Activated naive CD4-positive, alpha-beta T cell treated with anti-CD3 and anti-CD28 coated beads, Interleukin-2, amount 10 ng/mL, durations not matched to agents 7 days and 5 days (primary cell): ENCODE results near the gene ZNF99.
"Not testable (repeated sequence)": the region's sequence is repeated elsewhere in the genome, so short reads cannot be mapped to it uniquely, and the experiment has no call there.

Experiments
- CTCF ChIA-PET: fragments of 350-600 bp; sonication (Branson Sonifier 250); formaldehyde crosslinking; loops from one replicate; lab custom pipeline; 2021; ENCODE audit warnings: antibody characterized with exemption; lab: Charles Lee
- DNase-seq: peaks from one replicate; pipeline ENCODE4 v3.0.0-alpha.2; 2020
- H3K27ac Mint-ChIP-seq: one replicate; pipeline ENCODE4 v1.8.0; 2021; ENCODE audit warnings: mild to moderate bottlenecking, moderate library complexity, mixed read lengths
- H3K27me3 Mint-ChIP-seq: one replicate; pipeline ENCODE4 v1.8.0; 2021; ENCODE audit warnings: mild to moderate bottlenecking, mixed read lengths
- H3K36me3 Mint-ChIP-seq: one replicate; pipeline ENCODE4 v1.8.0; 2021; ENCODE audit warnings: mixed read lengths
- H3K4me1 Mint-ChIP-seq: one replicate; pipeline ENCODE4 v1.8.0; 2021; ENCODE audit warnings: mixed read lengths
- H3K4me3 Mint-ChIP-seq: one replicate; pipeline ENCODE4 v1.8.0; 2021; ENCODE audit warnings: mild to moderate bottlenecking, moderate library complexity, mixed read lengths
- H3K9me3 Mint-ChIP-seq: one replicate; pipeline ENCODE4 v1.8.0; 2021; ENCODE audit warnings: mixed read lengths

The ZNF99 gene

DNA sequence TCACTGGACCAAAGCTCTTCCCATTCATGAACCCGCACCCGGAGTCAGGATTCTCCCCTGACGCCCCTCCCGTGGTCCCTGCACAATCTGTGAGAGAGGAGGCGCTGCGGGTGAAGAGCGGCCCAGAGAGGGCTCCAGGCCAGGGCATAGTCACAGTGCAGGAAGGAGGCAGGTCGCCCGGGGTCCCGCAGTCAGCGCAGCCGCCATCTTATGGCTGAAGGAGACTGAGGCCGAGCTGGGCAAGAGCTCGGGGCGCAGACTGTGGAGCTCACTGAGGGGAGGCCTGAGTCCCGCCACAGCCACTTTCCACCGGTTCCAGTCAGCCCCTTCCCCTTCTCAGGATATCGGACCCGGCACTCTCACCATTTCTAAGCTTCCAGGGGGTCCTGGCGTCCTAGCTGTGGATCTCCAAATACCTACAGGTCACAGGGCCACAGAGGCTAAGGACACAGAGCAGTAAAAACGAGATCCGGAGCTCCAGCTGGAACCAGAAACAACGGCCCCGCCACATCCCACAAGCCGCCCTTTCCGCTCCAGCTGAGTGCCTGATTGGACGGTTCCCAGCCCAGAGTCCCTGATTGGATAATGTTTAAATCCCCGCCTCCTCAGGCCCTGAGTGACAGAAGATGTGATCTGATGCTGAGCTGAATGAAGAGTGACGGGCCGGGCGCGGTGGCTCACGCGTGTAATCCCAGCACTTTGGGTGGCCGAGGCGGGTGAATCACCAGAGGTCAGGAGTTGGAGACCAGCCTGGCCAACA lies at the start of gene ZNF99:
TSS of gene ZNF99 (minus strand) at position 501 of the 760 bp plus-strand sequence. CDS start at position 366, 135 bp downstream.
- DNase-seq: no peak
- CTCF ChIA-PET: no interaction called here
- Mint-ChIP-seq H3K27me3 (no peaks in the 10 kb centered on the region), H3K27ac (no peak within 1 kb of the TSS), H3K9me3 (peaks cover 23% of the 10 kb centered on the region), H3K4me3 (no peak within 1 kb of the TSS), H3K36me3 (peaks cover 2% of the 10 kb centered on the region), H3K4me1 (no peaks in the 10 kb centered on the region)

- CTCF ChIA-PET: no interaction called here
- H3K27me3 Mint-ChIP-seq: no peaks in the 10 kb centered on the region
- H3K9me3 Mint-ChIP-seq: peaks cover 35% of the 10 kb centered on the region
- no peak for DNase-seq
- H3K27ac Mint-ChIP-seq: no peak within 1 kb of the TSS
- no peak within 1 kb of the TSS for H3K4me3 Mint-ChIP-seq
- H3K4me1 Mint-ChIP-seq: no peaks in the 10 kb centered on the region
- peaks cover 1% of the 10 kb centered on the region for H3K36me3 Mint-ChIP-seq
These were observed 48.2 kb upstream of the ZNF99 start, which contains the start of gene ZNF723 for GRCh38 chr19:22832031-22832762. TSS of gene ZNF723 (plus strand) at chr19:22832291. CDS start at chr19:22832380, 89 bp downstream.

- CTCF ChIA-PET: no interaction called here
- Mint-ChIP-seq H3K36me3 (peaks cover 1% of the 10 kb centered on the region), H3K4me3 (no peak overlapping the region), H3K27ac (no peak overlapping the region), H3K27me3 (no peaks in the 10 kb centered on the region), H3K4me1 (no peaks in the 10 kb centered on the region), H3K9me3 (peaks cover 34% of the 10 kb centered on the region)
- no peak for DNase-seq
These were observed 47.3 kb upstream of the ZNF99 start for GRCh38 chr19:22831211-22831610.

DNA sequence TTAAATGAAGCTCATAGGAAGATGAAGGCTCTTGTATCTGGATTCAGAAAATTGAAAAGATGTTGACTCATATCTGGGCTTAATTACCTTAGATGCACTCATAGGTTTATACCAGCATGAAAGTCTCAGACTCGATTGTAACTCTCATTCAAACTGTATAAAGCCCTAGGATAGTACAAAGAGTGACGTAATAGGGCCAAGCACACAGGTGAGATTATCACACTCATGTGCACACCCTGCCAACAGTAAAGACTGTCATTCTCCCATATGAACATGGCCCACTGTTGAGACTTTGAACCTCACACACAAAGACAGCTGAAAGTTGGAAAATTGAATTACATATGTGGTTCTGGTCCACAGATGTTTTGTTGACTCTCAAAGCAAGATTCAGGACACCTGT lies 30.2 kb upstream of the ZNF99 start:
- Mint-ChIP-seq H3K9me3 (peaks cover 79% of the 10 kb centered on the region), H3K27ac (no peak overlapping the region), H3K27me3 (no peaks in the 10 kb centered on the region), H3K4me3 (no peak overlapping the region), H3K4me1 (no peaks in the 10 kb centered on the region), H3K36me3 (no peaks in the 10 kb centered on the region)
- DNase-seq: no peak
- CTCF ChIA-PET: no interaction called here

GRCh38 chr19:22807061-22807835 lies 23.3 kb upstream of the ZNF99 start:
- Mint-ChIP-seq H3K27ac (no peak overlapping the region), H3K27me3 (no peaks in the 10 kb centered on the region), H3K9me3 (peaks cover 32% of the 10 kb centered on the region), H3K4me3 (no peak overlapping the region), H3K4me1 (no peaks in the 10 kb centered on the region), H3K36me3 (no peaks in the 10 kb centered on the region)
- no peak for DNase-seq
- CTCF ChIA-PET: no interaction called here

- H3K4me3 Mint-ChIP-seq: no peak overlapping the region
- H3K27ac Mint-ChIP-seq: no peak overlapping the region
- H3K9me3 Mint-ChIP-seq: peaks cover 28% of the 10 kb centered on the region
- H3K4me1 Mint-ChIP-seq: no peaks in the 10 kb centered on the region
- no peaks in the 10 kb centered on the region for H3K36me3 Mint-ChIP-seq
- CTCF ChIA-PET: no interaction called here
- no peaks in the 10 kb centered on the region for H3K27me3 Mint-ChIP-seq
- DNase-seq: no peak
These were observed 22.5 kb upstream of the ZNF99 start for GRCh38 chr19:22806418-22806817.

GRCh38 chr19:22797040-22797439 lies 13.1 kb upstream of the ZNF99 start:
- no peaks in the 10 kb centered on the region for H3K27me3 Mint-ChIP-seq
- no peak overlapping the region for H3K27ac Mint-ChIP-seq
- peaks cover 53% of the 10 kb centered on the region for H3K9me3 Mint-ChIP-seq
- DNase-seq: no peak
- H3K4me3 Mint-ChIP-seq: no peak overlapping the region
- H3K36me3 Mint-ChIP-seq: peaks cover 3% of the 10 kb centered on the region
- CTCF ChIA-PET: no interaction called here
- H3K4me1 Mint-ChIP-seq: no peaks in the 10 kb centered on the region

DNA sequence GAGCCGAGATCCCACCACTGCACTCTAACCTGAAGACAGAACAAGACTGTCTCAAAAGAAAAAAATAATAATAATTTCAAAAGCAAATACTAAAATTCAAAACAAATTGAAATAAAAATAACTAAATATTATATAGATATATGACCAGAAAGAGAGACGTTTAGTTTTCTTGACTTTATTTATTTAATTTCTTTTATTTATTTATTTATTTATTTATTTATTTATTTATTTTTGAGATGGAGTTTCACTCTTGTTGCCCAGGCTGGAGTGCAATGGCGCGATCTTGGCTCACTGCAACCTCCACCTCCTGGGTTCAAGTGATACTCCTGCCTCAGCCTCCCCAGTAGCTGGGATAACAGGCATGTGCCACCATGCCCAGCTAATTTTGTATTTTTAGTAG lies 8.9 kb upstream of the ZNF99 start:
- H3K27ac Mint-ChIP-seq, H3K36me3 Mint-ChIP-seq, H3K4me1 Mint-ChIP-seq, H3K27me3 Mint-ChIP-seq, CTCF ChIA-PET, DNase-seq, H3K4me3 Mint-ChIP-seq: not testable (repeated sequence)
- peaks cover 38% of the 10 kb centered on the region for H3K9me3 Mint-ChIP-seq

- no peaks in the 10 kb centered on the region for H3K4me1 Mint-ChIP-seq
- H3K27me3 Mint-ChIP-seq: no peaks in the 10 kb centered on the region
- no peak overlapping the region for H3K4me3 Mint-ChIP-seq
- no peak overlapping the region for H3K27ac Mint-ChIP-seq
- no peaks in the 10 kb centered on the region for H3K36me3 Mint-ChIP-seq
- no peak for DNase-seq
- CTCF ChIA-PET: no interaction called here
- peaks cover 79% of the 10 kb centered on the region for H3K9me3 Mint-ChIP-seq
These were observed 47.9 kb downstream of the ZNF99 start for GRCh38 chr19:22735911-22736645.

GRCh38 chr19:22733691-22734090 lies 50.3 kb downstream of the ZNF99 start:
- Mint-ChIP-seq H3K27me3 (no peaks in the 10 kb centered on the region), H3K4me1 (no peaks in the 10 kb centered on the region), H3K27ac (no peak overlapping the region), H3K4me3 (no peak overlapping the region), H3K36me3 (no peaks in the 10 kb centered on the region), H3K9me3 (peaks cover 76% of the 10 kb centered on the region)
- DNase-seq: no peak
- CTCF ChIA-PET: no interaction called here

GRCh38 chr19:22728214-22728613 lies 55.7 kb downstream of the ZNF99 start:
- H3K27me3 Mint-ChIP-seq, CTCF ChIA-PET, H3K4me3 Mint-ChIP-seq, H3K27ac Mint-ChIP-seq, H3K36me3 Mint-ChIP-seq, DNase-seq, H3K4me1 Mint-ChIP-seq: not testable (repeated sequence)
- H3K9me3 Mint-ChIP-seq: peaks cover 78% of the 10 kb centered on the region

DNA sequence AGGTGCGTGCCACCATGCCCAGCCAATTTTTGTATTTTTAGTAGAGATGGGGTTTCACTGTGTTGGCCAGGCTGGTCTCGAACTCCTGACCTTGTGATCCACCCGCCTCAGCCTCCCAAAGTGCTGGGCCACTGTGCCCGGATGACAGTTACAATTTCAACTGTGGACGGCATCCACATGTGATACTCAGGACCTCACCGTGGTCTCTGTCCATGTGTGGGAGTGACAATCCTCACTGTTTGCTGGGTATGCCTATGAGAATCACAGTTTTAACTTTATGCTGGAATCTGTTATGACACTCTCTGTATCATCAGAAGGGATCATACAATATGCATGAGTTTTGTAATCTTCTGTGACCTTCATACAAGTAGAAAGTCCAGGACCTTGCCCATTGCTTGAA lies 62.4 kb downstream of the ZNF99 start:
- H3K36me3 Mint-ChIP-seq, H3K27ac Mint-ChIP-seq, H3K4me3 Mint-ChIP-seq, H3K4me1 Mint-ChIP-seq, H3K27me3 Mint-ChIP-seq, DNase-seq, CTCF ChIA-PET: not testable (repeated sequence)
- peaks cover 73% of the 10 kb centered on the region for H3K9me3 Mint-ChIP-seq

DNA sequence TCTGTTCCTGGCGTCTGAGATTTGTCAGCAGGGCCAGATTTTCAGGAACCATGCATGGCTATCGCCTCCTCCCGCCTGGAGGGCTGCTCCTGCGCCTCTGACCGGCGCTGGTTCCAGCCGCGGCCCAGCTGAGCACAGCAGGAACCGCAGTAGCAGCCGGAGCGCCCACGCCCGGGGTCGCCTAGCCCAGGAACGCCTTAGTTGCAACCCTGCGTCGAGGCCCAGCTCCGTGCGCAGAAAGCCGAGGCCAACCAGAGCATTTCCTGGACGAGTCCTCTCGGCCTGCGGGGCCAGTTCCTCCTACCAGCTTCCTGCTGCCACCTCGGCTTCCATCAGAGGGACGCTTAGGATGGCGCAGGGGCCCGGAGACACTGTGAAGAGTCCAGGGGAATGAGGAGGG lies 75.0 kb downstream of the ZNF99 start:
- Mint-ChIP-seq H3K4me3 (no peak overlapping the region), H3K27ac (no peak overlapping the region), H3K4me1 (no peaks in the 10 kb centered on the region), H3K27me3 (no peaks in the 10 kb centered on the region), H3K36me3 (no peaks in the 10 kb centered on the region), H3K9me3 (peaks cover 23% of the 10 kb centered on the region)
- no peak for DNase-seq
- CTCF ChIA-PET: no interaction called here

DNA sequence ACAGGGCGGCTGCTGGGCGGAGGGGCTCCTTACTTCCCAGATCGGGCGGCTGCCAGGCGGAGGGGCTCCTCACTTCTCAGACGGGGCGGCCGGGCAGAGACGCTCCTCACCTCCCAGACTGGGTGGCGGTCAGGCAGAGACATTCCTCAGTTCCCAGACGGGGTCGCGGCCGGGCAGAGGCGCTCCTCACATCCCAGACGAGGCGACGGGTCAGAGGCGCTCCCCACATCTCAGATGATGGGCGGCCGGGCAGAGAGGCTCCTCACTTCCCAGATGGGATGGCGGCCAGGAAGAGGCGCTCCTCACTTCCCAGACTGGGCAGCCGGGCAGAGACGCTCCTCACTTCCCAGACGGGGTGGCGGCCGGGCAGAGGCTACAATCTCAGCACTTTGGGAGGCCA lies 80.9 kb downstream of the ZNF99 start:
- CTCF ChIA-PET: not testable (repeated sequence)
- peaks cover 35% of the 10 kb centered on the region for H3K9me3 Mint-ChIP-seq

More for the DNA sequence above, 80.9 kb downstream of the ZNF99 start:
- not testable (repeated sequence) for H3K36me3 Mint-ChIP-seq, H3K27ac Mint-ChIP-seq, DNase-seq, H3K4me3 Mint-ChIP-seq, H3K4me1 Mint-ChIP-seq, H3K27me3 Mint-ChIP-seq
